Loucy (cell line): Measurements from ENCODE around the gene MTARC2.

Experiments
- H2AFZ ChIP-seq: fragments of 200-600 bp; sonication (generic); 2 replicates; pipeline ENCODE4 v1.6.0; 2016; ENCODE audit warnings: antibody characterized with exemption, mild to moderate bottlenecking, low read length, moderate library complexity
- H3F3A ChIP-seq: fragments of 200-600 bp; 2 replicates; pipeline ENCODE4 v1.6.0; 2016; ENCODE audit warnings: antibody characterized with exemption, low read depth, mild to moderate bottlenecking
- H3K27me3 ChIP-seq: fragments of 200-600 bp; sonication (generic); 2 replicates; pipeline ENCODE4 v1.6.1; 2014; ENCODE audit warnings: low read length, mild to moderate bottlenecking; ENCODE audit not compliant: insufficient read depth, poor library complexity, severe bottlenecking
- H3K36me3 ChIP-seq: fragments of 200-600 bp; sonication (generic); 2 replicates; pipeline ENCODE4 v1.6.1; 2016; ENCODE audit warnings: low read length; ENCODE audit not compliant: insufficient read depth
- H3K4me1 ChIP-seq: fragments of 200-600 bp; sonication (generic); 2 replicates; pipeline ENCODE4 v1.5.1; 2014; ENCODE audit warnings: low read length, mild to moderate bottlenecking; ENCODE audit not compliant: insufficient read depth, poor library complexity, severe bottlenecking
- H3K4me2 ChIP-seq: fragments of 200-600 bp; sonication (generic); 2 replicates; pipeline ENCODE4 v1.6.0; 2014; ENCODE audit warnings: antibody characterized with exemption, low read length, low read depth, mild to moderate bottlenecking; ENCODE audit not compliant: poor library complexity, severe bottlenecking
- H3K4me3 ChIP-seq: fragments of 200-600 bp; sonication (generic); 2 replicates; pipeline ENCODE4 v1.5.1; 2014; ENCODE audit warnings: low read length, mild to moderate bottlenecking, mixed read lengths; ENCODE audit not compliant: poor library complexity, severe bottlenecking
- H3K79me2 ChIP-seq: fragments of 200-600 bp; sonication (generic); 2 replicates; pipeline ENCODE4 v1.6.1; 2014; ENCODE audit warnings: low read length; ENCODE audit not compliant: insufficient read depth
- H3K9ac ChIP-seq: fragments of 200-600 bp; sonication (generic); 2 replicates; pipeline ENCODE4 v1.6.0; 2014; ENCODE audit warnings: mild to moderate bottlenecking, low read depth, low read length, moderate library complexity; ENCODE audit not compliant: poor library complexity, severe bottlenecking
- H3K9me2 ChIP-seq: fragments of 200-600 bp; sonication (generic); replicated peaks from 2 replicates; pipeline ENCODE4 v1.6.1; 2016; ENCODE audit warnings: low read depth, low read length, mixed read lengths
- H3K9me3 ChIP-seq: fragments of 200-600 bp; sonication (generic); 2 replicates; pipeline ENCODE4 v1.6.1; 2014; ENCODE audit warnings: mild to moderate bottlenecking, antibody characterized with exemption, low read length, low read depth; ENCODE audit not compliant: insufficient read depth
- H4K20me1 ChIP-seq: fragments of 200-600 bp; sonication (generic); 2 replicates; pipeline ENCODE4 v1.6.0; 2014; ENCODE audit warnings: antibody characterized with exemption, low read length, mild to moderate bottlenecking; ENCODE audit not compliant: insufficient read depth, poor library complexity, severe bottlenecking
- EZH2phosphoT487 ChIP-seq: fragments of 200-600 bp; IDR thresholded peaks from 2 replicates; pipeline ENCODE4 v1.6.1; 2018; ENCODE audit warnings: antibody characterized with exemption, mild to moderate bottlenecking, moderate library complexity, borderline replicate concordance
- TF ChIP-seq, protein P1 (sequence below): fragments of 200-600 bp; sonication (generic); conservative IDR thresholded peaks from 2 replicates; pipeline ENCODE4 v1.5.1; 2014; ENCODE audit warnings: mild to moderate bottlenecking, antibody characterized with exemption, low read length

Gene MTARC2

GRCh38 chr1:220707160-220707559, 41.0 kb upstream of the MTARC2 start:
- H3K9me3 ChIP-seq = no peaks in the 10 kb centered on the region
- no peak overlapping the region for H3K9ac ChIP-seq
- no peak overlapping the region for H3K4me3 ChIP-seq
- no peaks in the 10 kb centered on the region for H3K9me2 ChIP-seq
- TF ChIP-seq EZH2phosphoT487 = no peak
- TF ChIP-seq, protein P1, sequence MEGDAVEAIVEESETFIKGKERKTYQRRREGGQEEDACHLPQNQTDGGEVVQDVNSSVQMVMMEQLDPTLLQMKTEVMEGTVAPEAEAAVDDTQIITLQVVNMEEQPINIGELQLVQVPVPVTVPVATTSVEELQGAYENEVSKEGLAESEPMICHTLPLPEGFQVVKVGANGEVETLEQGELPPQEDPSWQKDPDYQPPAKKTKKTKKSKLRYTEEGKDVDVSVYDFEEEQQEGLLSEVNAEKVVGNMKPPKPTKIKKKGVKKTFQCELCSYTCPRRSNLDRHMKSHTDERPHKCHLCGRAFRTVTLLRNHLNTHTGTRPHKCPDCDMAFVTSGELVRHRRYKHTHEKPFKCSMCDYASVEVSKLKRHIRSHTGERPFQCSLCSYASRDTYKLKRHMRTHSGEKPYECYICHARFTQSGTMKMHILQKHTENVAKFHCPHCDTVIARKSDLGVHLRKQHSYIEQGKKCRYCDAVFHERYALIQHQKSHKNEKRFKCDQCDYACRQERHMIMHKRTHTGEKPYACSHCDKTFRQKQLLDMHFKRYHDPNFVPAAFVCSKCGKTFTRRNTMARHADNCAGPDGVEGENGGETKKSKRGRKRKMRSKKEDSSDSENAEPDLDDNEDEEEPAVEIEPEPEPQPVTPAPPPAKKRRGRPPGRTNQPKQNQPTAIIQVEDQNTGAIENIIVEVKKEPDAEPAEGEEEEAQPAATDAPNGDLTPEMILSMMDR = no peak
- no peaks in the 10 kb centered on the region for H3K79me2 ChIP-seq
- H4K20me1 ChIP-seq = no peaks in the 10 kb centered on the region
- no peaks in the 10 kb centered on the region for H3K4me1 ChIP-seq
- no peak overlapping the region for H3K4me2 ChIP-seq
- no peak overlapping the region for H2AFZ ChIP-seq
- no peaks in the 10 kb centered on the region for H3F3A ChIP-seq
- H3K27me3 ChIP-seq = no peaks in the 10 kb centered on the region
- H3K36me3 ChIP-seq = no peaks in the 10 kb centered on the region

- Histone ChIP-seq H3K9ac (no peak overlapping the region), H3K9me3 (no peaks in the 10 kb centered on the region), H2AFZ (no peak overlapping the region), H3K4me2 (no peak overlapping the region), H3K9me2 (no peaks in the 10 kb centered on the region), H3K4me1 (no peaks in the 10 kb centered on the region), H3K36me3 (no peaks in the 10 kb centered on the region), H3K27me3 (no peaks in the 10 kb centered on the region), H3K4me3 (no peak overlapping the region), H3F3A (no peaks in the 10 kb centered on the region), H3K79me2 (no peaks in the 10 kb centered on the region), H4K20me1 (no peaks in the 10 kb centered on the region)
- no peak for TF ChIP-seq EZH2phosphoT487
- TF ChIP-seq, protein P1 = no peak
These were observed 39.9 kb upstream of the MTARC2 start for GRCh38 chr1:220708244-220708643.

DNA sequence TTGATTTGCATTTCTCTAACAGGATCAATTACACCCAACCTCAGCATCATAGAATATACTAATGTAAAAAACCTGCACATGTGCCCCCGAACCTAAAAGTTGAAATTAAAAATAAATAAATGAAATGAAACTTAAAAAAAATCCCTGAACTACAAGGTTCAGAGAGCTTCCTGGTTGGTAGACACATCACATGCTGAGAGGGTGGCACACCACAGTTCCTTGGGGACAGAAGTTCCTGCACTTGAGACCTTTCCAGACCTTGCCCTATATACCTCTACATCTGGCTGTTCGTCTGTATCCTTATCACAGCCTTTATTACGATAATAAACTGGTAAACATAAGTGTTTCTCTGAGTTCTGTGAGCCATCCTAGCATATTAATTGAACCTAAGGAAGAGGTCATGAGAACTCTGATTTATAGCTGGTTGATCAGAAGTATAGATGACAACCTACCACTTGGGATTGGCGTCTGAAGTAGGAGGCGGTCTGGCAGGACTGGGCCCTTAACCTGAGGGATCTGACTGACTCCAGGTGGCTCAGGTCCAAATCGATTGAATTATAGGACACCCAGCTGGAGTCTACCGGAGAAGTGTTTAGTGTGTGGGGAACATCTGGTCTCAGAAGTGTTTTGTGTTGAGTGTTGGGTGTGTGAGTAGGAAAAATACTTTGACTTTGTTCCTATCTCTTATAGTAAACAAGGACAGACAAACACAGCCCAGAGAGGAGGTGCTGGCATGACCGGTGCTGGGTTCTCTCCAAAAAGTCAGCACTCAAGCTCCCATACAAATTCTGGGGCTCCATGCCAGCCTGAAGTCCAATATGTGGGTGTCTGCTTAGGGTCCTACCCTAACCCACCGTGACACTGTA, 39.0 kb upstream of the MTARC2 start:
- TF ChIP-seq EZH2phosphoT487 = no peak
- TF ChIP-seq, protein P1 = no peak
- Histone ChIP-seq H3K79me2 (no peaks in the 10 kb centered on the region), H2AFZ (no peak overlapping the region), H3F3A (no peaks in the 10 kb centered on the region), H3K36me3 (no peaks in the 10 kb centered on the region), H3K4me3 (no peak overlapping the region), H3K9me3 (no peaks in the 10 kb centered on the region), H3K4me1 (no peaks in the 10 kb centered on the region), H3K9ac (no peak overlapping the region), H3K27me3 (no peaks in the 10 kb centered on the region), H3K9me2 (no peaks in the 10 kb centered on the region), H3K4me2 (no peak overlapping the region), H4K20me1 (no peaks in the 10 kb centered on the region)
